Right renal cortex interstitium (tissue), 3 donors: Measurements from ENCODE around the gene APH1A. TPM values are rescaled to one million over a fixed set of nuclear protein-coding genes. Genes with fewer than 3 reads are reported as not detected.
"Not testable (repeated sequence)": the region's sequence is repeated elsewhere in the genome, so short reads cannot be mapped to it uniquely, and the experiment has no call there.

Source experiments
- DNase-seq, 3 donors: peaks; one replicate each; pipeline ENCODE4 v3.0.0-alpha.2; 2013; ENCODE audit warnings: low read depth in 3 of 3, low spot score in 2 of 3
- polyA plus RNA-seq, 3 donors: library from polyadenylated mRNA; unstranded; fragments of 120-200 nt; gene quantifications; one replicate each; pipeline ENCODE4 v1.2.1, GENCODE V29; 2013; ENCODE audit not compliant: insufficient read length in 3 of 3

Gene APH1A
- polyA plus RNA-seq, 3 donors, result 193 to 204 (median 203) TPM

DNA sequence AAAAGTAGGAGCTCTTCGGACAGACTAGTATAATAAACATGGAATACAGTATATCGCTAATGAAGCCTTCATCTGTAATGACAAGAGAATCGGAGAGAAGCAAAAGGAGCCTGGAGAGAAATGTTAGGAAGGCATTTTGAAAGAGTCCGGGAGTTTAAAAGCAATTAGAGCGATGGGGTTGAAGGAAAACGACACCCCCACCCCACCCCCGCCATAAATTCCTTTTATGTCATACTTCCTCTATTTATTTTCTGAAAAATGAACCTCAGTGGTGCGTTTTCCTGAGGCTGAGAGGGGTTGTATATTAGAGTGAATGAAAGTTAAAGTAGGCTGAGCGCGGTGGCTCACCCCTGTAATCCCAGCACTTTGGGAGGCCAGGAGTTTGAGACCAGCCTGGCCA is 635 bp upstream of the APH1A start:
- DNase-seq, result no peak

DNA sequence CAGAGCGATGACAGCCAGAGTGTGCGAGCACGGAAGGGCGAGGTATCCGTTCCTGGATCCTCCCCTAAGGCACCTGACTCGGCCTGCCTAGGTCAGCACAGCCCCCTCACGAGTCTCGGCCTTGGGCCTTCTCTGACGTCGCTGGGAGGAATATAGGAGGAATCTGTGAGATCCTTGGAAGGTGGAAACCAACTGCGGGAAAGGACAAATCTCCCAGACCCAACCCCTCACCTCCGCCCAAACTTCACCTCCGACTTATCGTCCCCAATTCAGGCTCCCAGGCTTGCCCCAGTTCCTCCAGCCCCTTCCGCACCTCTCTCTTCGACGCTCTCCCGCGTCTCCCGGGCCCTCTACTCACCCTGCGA is 494 bp downstream of the APH1A start:
- no peak for DNase-seq

DNA sequence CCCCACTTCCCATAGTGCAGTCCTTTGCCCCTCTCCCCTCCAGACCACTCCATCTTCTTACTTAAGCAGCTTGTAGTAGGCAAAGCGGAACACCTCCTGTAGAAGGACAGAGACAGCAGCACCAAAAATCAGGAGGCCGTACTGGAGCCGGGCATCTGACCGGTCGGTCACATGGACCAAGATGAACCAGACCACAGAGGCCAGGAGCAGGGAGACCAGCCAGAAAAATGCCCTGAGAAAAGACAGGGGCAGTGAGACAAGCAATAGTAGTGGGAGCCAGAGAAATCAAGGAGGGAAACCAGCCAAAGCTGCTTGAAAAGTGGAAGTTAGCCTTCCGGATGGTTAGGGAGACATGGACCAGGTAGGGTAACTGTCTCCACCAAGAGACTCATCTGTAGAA is 920 bp downstream of the APH1A start:
- no peak for DNase-seq

DNA sequence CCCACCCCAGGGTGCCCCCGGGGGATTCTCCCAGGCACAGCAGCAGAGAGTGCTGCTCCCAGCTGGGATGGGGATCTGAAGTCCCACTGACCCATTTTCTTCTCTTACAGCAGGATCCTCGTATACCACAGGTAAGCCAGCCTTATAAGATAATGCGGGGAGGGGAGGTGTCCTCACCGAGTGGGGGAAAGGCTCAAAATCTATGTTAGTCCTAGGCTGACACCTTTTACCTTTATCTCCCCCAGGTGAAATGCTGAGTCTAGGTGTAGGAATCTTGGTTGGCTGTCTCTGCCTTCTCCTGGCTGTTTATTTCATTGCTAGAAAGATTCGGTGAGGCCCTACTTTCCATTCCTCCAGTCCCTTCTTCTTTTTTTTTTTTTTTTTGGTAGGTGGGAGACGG is 5.3 kb downstream of the APH1A start:
- no peak for DNase-seq

DNA sequence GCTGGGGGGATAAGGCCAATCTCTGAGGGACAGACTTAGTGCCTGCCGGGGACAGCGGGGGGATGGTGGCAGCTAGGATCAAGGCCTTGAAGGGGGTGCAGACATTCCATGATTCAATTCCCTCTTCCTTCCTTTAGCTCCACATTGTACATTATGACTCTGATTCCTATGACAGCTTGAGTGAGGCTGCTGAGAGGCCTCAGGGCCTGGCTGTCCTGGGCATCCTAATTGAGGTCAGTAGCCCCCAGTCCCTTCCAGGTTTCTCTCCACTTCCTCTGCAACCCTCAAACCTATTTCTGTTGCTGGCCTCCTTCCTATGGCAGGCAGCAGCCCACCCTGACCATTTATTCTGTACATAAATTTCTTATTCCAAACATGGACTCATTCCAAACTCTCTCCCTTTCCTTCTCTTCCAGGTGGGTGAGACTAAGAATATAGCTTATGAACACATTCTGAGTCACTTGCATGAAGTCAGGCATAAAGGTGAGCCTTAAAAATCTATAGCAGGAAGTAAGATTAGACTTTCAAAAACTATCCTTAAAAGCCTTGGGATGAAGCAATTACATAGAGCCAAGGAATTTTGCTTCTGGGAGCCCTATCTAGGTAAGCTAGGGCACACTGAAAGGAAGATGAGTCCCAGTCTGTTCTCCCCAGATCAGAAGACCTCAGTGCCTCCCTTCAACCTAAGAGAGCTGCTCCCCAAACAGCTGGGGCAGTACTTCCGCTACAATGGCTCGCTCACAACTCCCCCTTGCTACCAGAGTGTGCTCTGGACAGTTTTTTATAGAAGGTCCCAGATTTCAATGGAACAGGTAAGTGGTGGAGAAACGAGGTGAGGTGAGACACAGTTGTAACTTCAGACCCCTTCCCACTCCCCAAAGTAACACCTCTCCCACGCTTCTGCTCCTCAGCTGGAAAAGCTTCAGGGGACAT is 6.2 kb downstream of the APH1A start:
- no peak for DNase-seq

DNA sequence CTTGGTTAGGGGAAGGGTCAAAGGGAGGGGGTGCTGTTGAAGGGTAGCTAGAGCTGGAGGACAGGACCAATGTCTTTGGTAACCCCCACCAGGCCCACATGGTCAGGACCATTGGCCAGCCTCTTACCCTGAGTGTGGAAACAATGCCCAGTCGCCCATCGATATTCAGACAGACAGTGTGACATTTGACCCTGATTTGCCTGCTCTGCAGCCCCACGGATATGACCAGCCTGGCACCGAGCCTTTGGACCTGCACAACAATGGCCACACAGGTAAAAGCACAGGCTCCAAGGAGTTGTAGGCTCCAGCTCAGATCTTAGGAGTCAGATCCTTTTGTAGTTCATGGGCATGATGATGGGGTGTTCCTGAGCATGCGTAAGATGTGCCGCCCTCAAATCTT is 7.4 kb downstream of the APH1A start:
- no peak for DNase-seq

DNA sequence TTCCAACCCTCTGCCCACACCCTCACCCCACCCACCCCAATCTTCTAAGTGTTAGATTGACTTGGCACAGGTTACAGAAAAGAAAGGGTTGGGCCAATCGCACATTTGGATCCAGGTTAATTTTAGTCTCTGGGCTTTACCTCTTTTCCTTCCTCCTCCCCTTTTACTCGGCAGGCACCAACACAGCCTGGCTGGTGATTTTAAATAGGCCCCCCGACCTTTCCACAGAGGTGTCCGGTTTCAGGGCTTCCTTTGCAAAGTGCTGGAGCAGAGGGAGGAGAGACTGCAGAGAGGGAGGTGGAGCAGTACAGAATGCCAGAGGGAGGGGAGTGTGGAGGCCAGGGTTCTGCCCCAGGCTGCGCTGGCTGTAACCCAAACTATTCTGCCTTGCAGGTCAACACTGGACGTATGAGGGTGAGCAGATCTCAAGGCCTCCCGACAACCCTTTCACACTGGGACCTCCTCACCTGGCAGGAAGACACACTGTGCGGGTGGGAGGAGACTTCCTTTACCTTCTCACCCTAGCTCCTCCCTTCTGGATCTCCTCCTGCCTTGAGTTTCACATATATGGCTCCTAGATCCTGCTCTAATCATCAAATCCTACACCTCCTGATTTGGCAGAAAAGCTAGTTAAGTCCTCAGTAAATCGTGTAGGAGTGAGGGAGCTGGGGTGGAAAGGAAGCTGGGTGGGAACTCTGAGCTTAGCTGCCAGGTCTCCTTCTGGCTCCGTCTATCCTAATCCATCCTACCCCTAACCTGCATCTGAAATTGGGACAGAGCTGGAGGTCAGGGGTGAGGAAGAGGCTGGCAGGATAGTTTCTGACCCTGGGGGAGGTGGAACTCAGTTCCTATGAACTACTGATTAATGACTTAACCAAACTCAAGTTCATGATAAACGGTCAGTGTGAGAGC is 8.8 kb downstream of the APH1A start:
- DNase-seq, result no peak

DNA sequence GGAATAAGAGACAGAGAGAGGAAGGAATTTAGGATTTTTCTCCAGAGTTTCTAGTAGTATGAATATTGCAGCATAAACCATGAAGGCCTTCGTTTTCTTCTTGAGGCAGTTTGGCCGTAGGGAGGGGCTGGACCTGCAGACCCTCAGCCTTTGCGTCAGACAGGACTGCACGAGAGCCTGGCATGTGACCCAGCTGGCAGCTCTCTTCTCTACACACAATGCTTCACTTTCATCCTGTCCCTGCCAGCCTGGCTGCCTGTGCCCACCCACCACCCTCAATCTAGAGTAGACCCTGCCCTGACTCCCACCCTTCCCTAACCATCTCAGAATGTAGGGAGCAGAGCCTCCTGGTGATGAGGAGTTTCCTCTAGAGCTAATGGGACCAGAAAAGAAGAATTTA is 9.6 kb downstream of the APH1A start:
- DNase-seq, result no peak

DNA sequence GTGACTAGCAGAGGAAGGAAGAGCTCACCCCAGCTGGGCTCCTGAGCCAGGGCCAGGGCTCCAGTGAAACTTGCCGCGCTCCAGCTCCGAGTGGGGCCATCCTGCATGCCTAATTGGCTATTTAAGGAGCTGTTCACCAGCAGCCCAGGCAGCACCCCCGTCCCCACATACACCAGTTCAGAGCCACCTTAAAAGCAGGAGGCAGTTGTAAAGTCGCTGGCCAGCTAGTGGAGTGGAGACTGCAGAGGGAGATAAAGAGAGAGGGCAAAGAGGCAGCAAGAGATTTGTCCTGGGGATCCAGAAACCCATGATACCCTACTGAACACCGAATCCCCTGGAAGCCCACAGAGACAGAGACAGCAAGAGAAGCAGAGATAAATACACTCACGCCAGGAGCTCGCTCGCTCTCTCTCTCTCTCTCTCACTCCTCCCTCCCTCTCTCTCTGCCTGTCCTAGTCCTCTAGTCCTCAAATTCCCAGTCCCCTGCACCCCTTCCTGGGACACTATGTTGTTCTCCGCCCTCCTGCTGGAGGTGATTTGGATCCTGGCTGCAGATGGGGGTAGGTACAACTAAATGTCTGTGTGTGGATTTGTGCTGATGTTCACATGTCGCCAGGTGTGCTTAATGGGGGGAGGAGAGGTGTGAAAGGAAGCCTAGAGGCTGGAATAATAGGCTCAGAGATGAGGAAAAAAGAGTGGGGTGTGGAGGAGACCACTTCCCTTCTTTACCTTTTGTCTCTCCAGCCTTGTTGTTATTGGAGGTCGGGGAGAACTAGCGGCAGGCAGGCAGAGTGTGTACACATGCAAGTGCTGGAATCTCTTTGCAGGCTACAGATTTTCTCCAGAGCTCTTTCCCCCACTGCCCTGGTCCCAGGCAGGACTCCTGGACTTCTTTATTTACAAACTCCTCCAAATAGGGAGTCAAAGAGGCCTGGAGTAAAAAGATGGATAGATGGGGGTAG is 10.9 kb downstream of the APH1A start, which contains the start of gene CA14:
TSS of gene CA14 (plus strand) at position 151 of the 962 bp plus-strand sequence. CDS start at position 506, 355 bp downstream.
- DNase-seq, result peak in 1 of 3 donors; percentile 19

DNA sequence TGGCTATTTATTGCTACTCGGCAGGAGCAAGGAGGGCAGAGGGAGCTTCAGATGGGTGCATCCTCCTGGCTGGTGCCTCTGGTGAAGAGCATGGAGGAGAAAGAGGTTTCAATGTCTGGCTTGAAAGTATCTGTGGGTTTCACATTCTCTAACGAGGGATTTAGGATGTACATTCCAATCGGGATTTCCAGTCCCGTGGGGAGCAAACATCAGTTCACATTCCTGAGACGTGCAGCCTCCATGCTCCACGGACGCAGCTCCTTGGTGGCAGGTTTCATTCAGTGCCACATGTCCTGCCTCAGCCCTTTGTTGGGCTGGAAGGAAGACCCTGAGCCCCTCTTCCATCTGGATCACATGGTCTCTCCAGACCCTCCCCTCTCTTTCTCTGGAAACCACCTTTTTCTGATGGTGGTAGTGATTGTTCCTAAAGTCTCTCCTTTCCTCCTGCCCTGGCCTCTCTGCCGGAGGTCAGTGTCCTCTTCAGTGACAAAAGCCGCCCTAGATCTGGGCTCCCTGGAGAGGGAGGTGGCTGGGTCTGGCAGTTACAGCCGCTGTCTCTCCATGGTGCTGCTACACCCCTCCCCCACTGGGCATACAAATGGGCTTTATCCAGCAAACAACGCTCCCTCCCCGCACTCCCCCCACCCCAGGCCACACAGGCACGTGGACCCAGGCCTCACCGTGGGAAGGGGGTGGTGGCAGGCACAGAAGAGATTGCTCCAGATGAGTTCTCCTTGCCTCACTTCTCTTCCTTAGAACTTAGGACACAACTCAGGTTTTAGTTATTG is 12.1 kb downstream of the APH1A start:
- DNase-seq, result no peak

DNA sequence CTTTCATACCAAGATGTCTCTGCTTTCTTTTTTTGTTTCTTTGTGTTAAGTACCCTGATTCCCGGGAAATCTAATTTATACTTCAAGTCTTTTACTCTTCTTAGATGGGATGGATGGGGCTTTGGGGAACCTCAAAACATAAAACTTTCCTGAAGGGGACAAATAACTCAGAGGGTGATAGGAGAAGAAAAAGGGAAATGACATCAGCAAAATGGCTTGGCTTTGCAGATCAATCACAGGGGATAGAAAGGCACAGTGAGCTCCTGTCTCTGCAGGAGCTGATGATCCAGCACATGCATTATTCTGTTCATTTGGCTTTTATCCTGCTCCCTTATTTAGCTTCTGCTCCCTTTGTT is 12.6 kb downstream of the APH1A start:
- no peak for DNase-seq

DNA sequence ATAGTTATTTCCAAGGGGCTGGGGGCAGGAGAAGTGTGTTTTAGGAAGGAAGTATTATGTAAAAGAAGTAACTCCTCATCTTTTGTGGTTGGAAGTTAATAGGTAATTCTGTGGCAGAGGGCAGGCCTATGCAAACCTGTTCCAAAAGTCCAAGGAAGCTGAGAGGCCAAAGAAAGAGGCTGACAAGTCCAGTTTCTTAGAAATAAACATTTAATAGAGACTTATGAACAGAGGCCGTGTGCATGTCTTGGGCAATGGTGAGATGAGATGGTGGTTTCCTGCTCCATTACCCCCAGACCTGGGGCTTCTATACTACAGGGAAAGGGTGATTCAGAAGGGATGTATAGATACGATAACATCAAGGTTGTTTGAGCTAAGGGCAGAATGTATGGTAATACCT is 18.9 kb downstream of the APH1A start:
- DNase-seq, result no peak

DNA sequence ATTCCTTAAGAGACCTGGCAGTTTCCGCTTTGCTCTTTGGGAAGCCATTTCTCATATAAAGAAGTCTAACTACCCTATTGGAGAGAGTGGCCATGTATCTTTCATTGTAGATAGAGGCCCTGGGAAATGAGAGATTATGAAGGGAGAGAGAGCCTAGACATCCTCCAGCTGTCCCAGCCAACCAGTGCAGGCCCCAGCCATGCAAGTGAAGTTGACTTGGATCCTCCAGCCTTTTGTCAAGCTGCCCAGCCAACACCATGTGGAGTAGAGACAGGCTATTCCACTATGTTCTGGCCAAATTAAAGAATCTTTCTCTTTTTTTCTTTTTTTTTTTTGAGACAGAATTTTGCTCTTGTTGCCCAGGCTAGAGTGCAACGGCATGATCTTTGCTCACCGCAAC is 25.8 kb downstream of the APH1A start:
- DNase-seq, result no peak

DNA sequence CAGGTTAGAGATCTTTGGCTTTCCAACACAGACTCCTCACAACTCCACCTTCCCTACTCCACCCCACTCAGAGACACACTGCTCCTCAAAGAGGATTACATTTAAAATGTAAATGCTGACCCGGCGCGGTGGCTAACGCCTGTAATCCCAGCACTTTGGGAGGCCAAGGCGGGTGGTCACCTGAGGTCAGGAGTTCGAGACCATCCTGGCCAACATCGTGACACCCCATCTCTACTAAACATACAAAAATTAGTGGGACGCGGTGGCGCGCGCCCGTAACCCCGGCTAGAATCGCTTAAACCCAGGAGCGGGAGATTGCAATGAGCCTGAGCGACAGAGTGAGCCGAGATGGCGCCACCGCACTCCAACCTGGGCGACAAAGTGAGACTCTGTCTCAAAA is 31.1 kb downstream of the APH1A start:
- DNase-seq, result no peak

DNA sequence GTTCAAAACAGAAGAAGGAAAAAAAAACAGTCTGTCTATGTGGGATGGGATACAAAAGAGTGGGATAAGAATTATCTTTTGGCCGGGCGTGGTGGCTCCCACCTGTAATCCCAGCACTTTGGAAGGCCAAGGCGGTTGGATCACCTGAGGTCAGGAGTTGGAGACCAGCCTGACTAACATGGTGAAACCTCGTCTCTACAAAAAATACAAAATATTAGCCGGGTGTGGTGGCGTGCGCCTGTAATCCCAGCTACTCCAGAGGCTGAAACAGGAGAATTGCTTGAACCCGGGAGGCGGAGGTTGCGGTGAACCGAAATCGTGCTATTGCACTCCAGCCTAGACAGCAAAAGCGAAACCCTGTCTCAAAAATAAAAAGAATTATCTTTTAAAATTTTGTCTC is 31.6 kb downstream of the APH1A start:
- not testable (repeated sequence) for DNase-seq

DNA sequence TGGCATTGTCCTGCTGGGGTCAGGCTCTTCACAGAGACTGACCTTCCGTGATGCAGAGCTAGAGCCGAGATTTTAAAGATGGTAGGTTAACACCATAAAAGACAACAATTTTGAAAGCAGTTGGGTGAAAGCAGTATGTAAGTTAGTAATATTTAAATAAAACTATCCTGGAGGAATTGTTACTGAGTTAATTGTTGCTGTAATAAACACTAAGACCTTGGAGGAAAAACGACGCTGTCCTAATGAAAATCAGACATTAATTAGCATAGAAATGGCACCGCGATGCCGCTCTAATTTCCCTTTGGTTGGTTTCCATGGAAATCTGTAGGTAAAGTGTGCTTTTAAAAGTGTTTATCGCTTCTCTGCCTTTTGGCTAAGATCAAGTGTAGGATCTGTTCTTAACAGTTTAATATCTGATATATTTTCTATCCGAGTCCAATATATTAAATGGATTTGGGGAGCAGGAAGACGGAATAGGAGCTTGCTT is 32.2 kb downstream of the APH1A start:
- DNase-seq, result no peak

DNA sequence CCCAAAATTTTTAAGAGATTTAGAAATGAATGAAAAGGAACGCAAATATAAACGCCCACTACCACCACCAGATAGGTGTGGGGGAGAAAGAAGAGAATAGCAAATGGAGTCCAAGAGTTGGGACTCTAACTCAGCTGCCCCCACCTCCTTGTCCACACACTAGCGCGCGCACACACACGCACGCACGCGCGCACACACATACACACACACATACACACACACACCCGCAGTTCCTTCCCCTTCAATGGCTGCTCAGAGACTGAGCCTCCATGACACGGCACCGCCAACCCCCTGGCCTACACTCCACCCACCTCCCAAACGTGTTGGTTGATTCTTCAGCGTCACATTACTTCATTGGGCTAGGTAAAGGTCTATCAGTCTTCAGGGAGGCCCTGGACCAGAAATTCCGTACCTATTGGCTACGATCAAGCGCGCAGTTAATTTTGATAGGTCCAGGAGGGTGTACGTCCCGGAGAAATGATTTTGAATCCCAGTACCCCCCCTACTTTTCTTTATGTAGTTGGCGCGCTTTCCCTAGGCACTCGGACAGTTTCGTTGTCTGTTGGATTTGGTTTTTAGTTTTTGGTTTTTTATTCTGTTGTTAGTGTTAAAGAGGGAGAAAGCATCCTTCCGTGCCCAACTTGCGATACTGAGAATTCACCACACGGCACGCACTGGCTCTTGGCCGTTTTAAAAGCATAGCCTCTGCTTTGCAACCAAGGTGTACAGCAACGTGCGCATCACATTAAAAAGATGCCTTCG is 32.8 kb downstream of the APH1A start, which contains the start of gene ANP32E:
TSS of gene ANP32E (minus strand) at position 261 of the 762 bp plus-strand sequence. CDS start 326 bp downstream, outside the sequence.
- peak in 2 of 3 donors; percentile 95 to 97 for DNase-seq

DNA sequence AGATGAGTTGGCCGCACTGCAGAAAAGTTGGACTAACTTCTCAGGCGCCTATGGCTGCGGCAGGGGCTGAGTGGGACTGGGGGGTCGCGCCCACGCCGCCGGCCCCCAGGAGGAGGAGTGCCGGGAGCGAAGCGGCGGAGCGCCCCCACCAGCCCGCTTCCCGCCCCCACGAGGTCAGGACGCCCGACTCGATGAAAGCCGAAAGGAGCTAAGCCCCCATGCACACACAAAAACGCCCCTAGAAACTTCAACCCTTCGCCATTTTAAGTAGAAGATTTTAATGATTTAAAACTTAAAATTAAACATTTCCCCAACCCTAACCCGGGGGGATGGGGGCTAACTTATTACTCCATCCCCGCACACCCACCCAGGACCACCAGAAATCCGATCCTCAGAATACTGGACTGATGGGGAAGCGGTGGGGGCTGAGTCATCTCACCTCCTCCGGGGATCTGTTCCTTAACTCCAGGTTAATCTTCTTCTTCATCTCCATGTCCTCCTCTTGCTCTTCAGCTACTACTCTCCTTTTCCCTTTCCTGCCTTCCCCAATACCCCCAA is 33.4 kb downstream of the APH1A start:
- DNase-seq, result no peak
